Measurements from ENCODE around the gene GRID1.

Gene GRID1

DNA sequence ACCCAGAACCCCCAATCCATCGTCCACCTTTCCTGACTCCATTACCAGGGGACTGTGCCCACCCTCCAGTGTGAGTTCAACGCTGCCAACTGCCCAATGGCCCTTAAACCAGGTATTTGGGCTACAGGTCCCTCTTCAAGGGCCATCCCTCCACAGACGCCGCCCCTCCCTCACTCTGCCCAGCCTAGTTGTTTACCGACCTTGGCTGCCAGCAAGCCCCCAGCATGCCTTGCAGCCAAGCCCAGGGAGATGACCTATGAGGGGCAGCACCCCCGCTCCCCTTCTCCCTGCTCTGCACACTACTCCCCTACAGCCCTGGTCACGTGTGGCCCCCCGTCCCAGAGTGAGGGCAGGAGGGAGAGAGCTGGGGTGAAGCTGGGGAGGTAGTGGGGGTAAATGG is 147.3 kb downstream of the GRID1 start:
- in situ Hi-C loops (cut with MboI; ENCODE audit: low sequenced_read_pairs), result no loop called here

DNA sequence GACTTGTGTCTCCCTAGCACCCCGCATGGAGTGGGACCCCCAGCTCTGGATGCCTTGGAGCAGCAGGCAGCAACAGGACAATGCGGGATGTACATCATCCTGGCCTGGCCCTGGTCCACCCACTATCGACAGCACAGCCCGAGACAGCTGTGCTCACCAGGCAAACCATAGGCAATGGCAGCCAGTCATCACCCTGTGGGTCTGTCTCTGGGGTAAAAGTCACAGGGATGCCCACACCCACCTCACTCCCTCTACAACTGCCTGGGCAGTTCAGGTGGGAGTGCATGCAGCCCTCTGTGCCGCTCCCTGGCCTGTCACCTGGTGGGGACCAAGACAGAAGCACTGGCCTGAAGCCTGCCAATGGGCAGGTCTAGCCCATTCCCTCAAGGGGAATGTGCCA is 147.8 kb downstream of the GRID1 start:
- in situ Hi-C loops (cut with MboI; ENCODE audit: low sequenced_read_pairs), result no loop called here

DNA sequence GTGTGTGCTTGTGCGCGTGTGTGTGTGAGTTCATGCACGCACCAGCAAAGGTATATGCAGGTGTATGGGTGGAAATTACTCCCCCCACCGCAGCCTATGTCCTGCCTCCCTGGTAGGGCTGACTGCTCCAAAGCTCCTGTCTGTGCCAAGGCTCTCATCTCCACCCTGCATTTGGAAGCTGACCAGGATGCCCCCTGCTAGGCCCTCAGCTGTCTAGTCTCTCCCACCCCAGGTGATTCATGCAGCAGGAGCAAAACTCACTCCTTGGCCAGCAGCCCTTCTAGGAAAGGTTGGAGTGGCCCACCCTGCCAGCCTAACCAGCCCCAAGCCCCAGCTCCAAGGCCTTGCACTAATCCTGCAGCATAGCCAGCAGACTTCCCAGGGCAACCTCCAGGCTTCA is 148.4 kb downstream of the GRID1 start:
- in situ Hi-C loops (cut with MboI; ENCODE audit: low sequenced_read_pairs), result no loop called here

DNA sequence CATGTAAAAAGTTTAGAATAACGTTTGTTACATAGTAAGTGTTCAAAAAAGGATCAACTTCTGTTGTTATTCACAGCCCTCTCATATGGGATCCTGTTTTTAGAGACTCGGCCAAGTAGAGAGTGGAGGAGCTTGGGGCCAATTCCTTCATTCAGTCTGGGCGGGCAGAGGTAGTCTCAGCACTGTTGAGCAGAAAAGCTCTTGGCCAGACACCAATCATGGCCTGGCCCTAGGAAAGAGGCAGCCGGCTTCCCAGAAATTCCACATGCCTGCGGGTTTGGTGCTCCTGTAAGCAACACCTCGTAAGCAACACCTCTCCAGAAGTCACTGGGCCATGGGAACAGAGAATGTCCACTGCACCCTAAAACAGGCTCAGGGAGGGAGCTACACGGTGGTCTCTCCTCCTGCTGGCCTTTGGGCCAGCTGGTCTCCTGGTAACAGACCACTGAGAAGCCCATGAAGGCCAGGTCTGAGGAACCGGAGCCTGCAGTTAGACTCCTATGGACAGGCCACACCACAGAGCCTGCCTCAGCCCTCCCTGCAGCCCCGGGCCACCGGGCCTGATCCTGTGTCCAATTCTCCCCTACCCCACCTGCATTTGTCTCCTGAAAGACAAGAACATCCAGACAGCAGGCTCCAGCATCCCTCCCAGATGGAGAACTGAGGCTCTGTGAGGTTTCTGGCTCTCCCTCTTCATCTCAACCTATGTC is 149.1 kb downstream of the GRID1 start:
- in situ Hi-C loops (cut with MboI; ENCODE audit: low sequenced_read_pairs), result no loop called here

DNA sequence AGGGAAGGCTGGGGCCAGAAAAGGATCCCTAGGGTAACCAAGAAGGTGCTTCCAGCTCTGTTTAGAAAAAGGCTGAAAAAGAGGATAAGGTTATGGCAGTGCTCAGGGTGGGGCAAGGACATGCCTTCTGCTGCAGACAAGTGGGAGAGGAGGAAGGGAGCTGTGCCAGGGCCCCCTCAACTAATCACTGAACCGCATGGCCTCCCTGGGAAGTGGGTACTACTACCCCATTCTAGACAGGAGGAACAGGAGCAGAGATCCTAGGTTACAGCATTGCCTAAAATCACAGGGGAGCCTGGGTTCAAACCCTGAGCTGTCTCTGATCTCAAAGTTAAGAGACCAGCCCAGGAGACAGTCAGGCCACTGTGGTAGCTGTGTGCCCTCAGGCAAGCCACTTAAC is 149.7 kb downstream of the GRID1 start:
- in situ Hi-C loops (cut with MboI; ENCODE audit: low sequenced_read_pairs), result no loop called here

DNA sequence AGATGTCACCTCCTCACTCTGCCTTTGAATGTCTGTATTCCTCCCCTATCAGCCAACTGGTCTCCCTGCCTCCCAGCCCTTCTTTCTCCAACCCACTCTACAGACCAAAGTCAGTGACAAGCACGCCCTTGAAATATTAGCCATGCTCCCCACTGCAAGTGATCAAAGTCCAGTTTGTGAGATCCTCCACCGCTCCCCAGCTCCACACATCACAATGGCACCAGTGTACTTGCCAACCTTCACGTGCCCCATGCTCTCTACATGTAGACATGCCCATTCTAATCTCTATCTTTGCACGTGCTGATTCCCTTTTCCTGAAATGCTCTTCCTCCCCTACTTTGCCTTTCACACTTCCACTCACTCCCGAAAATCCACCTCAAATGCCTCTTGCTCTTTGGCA is 150.9 kb downstream of the GRID1 start:
- in situ Hi-C loops (cut with MboI; ENCODE audit: low sequenced_read_pairs), result no loop called here

DNA sequence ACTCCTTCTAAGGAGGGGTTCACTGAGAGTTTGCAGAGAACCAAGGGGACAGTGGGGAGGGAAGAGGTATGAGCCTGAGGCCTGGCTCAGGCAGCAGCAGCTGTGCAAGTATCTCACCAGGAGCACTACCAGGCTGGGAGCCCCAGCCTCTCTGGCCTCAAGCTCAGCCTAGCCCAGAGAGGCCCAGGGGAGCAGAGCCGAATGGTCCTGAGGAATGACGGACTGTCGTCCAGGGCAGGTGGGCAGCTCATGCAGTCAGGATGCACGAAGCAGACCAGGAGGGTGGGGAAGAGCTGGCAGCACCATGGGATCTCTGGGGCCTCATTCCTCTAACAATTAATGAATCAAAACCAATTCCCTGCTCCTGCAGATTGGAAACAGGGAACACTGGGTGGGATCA is 151.5 kb downstream of the GRID1 start:
- in situ Hi-C loops (cut with MboI; ENCODE audit: low sequenced_read_pairs), result no loop called here

DNA sequence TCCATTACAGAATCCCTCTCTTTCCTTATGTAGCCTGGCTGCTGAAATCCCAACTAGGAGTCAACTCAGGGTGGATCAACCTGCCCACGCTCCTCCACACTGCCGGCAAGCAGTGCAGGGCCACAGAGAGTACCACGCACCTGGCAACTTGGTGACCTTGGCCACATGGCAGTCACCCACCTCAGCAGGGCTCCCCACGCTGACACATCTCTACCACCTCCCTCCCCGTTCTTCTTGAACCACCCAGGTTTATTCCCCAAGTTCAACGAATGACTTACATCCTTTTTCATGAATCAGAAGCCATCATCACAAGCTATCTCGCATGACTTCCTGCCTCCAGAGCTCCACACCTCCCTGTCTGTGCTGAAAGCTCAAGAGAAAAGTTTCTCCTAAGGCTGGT is 153.4 kb downstream of the GRID1 start:
- in situ Hi-C loops (cut with MboI; ENCODE audit: low sequenced_read_pairs), result no loop called here

DNA sequence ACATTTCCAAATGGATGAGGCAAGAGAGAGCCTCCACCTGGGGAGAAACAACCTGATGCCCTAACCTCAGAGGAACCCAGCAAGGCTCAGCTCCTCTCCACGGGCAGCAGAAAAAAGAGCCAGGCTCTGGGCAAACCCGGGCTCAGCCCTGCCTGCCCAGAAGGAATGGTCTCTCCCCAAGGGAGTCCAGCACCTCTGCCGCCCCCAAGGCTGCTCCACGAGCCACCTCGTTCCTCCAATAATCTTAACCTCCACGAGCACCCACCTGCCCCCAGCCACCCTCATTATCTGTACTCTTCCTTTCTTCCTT is 154.2 kb downstream of the GRID1 start:
- in situ Hi-C loops (cut with MboI; ENCODE audit: low sequenced_read_pairs), result no loop called here

DNA sequence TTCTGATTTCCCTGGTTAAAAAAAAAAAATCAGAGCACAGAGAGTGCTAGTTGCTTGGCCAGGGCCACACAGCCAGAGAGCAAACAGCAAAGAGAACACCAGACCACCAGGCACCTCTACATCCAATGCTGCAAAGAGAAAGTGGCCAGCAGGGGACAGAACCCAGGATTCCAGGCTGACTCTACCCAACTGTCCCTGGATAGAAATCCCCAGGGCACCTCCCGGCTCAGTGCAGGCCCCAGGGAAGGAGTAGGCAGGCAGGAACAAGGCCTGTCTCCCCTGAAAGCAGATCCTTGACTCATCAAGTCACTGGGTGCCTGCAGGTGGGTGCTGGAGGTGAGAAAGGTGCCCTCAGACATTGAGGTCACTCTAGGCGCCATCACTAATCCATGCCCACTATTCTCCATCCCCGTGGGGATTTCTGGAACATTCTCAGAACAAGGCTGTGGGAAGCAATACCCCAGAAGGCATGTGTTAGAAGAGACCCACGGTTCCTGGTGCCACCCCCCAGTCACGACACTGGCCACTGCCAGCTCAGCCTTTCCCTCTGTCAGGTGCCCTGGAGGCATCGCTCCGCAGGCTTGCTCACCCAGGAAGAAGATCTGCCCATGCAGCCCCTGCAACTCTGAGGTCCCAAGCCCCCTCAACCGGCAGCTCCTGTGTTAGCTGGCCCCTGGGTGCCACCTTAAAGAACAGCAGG is 154.8 kb downstream of the GRID1 start:
- in situ Hi-C loops (cut with MboI; ENCODE audit: low sequenced_read_pairs), result no loop called here

DNA sequence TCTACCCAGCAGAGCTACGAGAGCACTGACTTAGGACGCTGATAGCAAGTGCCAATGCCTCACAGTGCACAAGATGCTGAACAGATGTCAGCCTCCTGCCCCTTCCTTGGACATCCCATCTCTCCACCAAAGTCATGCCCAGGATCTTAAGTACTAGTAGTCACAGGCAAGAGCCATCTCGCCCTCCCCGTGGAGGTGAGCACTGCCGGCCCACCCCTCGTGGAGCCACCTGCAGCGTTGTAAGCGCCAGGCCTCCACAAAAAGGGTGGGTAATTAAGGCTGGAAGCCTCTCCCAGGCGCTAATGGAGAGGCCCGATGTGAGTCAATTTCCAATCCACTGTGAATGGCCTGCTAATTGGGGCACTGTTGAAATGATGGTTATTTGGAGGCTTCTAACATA is 156.2 kb downstream of the GRID1 start:
- in situ Hi-C loops (cut with MboI; ENCODE audit: low sequenced_read_pairs), result no loop called here

DNA sequence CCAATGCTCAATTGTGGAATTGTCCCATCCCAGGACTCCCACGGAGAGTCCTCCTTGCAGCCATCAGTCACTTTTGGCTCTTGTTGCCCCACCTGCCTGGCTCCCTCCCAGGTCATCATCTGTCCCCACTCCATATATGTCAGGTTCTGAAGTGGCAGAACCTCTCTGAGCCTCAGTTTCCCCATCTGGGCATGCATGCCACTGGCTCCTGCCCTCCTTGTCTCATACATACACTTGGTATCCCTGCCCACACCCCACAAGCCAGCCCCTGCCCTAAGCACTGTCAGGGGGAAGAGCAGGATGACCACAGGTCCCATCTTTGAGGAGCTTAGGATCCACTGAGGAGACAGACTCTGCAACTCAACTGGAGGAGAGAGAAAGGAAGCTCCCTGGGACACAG is 156.9 kb downstream of the GRID1 start:
- in situ Hi-C loops (cut with MboI; ENCODE audit: low sequenced_read_pairs), result no loop called here

DNA sequence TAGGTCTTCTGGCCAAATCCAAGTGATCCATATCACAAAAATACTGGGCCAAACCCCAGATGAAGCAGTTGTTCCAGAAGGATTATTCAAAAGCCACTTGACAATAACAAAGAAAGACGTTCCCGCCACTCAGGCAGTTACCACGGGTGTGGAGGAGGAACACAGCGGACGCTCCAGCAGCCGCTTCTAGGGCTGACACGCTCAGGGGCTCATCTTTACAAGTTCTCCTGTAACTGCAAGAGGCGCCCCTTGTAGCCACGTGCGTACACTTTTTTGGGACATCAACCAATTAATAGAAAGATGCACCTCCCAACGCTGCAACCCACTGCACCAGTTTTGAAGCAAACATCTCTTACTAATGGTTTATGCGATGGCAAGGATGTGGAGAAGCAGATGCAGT is 159.4 kb downstream of the GRID1 start:
- in situ Hi-C loops (cut with MboI; ENCODE audit: low sequenced_read_pairs), result no loop called here

DNA sequence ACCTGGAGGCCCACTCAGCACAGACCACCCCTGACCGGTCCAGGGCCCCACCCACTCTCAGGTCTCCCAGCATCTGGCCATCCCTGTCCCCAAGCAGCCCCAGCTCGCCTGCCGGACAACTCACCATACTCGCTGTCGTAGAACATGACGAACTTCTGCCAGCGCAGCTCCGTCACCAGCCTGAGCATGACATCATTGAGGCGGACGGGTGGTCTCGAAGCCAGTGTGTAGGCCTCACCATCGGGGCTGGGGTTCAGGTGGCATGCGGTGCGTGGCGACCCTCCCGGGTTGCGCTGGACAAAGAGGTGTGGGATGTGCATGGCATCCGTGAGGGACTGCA is 160.4 kb downstream of the GRID1 start:
- in situ Hi-C loops (cut with MboI; ENCODE audit: low sequenced_read_pairs), result no loop called here

DNA sequence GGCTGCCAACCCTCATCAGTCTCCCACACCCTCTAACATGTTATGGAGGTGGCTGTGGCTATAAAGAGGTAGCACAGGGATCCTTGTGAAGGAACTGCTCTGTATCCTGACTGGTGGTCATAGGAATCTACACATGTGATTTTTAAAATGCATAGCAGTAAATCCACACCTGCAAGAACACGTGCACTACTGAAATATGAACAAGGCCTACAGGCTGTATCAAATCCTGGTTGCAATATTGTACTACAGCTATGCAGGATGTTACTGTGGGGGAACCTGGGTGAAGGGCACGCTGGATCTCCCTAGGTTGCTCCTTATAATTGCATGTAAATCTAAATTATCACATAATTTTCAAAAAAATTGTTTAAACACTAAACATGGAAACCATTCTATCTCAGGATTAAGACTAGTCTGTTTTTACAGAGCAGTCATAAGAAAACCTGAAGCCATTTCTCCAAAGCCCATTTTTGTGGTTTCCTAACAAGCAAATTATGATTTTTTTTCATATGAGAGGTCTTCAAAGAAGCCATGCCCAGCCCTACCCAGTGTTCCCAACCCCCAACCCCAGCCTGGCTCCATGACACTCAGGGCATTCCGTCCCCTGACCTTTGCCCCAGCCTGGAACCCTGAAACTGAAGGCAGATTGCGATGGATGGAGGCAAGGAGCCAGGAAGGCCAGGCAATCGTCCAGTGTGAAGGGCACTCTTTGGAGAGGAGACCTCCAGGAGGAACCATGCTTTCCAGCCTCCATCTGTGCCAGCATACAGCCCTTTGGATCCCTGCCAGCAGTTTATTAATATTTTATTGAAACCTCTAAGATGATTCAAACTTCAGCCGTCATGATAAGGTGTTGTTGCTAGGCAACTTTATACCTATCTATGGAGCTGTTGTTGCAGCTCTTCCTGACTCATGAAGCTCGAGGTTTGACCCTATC is 161.0 kb downstream of the GRID1 start:
- in situ Hi-C loops (cut with MboI; ENCODE audit: low sequenced_read_pairs), result no loop called here

DNA sequence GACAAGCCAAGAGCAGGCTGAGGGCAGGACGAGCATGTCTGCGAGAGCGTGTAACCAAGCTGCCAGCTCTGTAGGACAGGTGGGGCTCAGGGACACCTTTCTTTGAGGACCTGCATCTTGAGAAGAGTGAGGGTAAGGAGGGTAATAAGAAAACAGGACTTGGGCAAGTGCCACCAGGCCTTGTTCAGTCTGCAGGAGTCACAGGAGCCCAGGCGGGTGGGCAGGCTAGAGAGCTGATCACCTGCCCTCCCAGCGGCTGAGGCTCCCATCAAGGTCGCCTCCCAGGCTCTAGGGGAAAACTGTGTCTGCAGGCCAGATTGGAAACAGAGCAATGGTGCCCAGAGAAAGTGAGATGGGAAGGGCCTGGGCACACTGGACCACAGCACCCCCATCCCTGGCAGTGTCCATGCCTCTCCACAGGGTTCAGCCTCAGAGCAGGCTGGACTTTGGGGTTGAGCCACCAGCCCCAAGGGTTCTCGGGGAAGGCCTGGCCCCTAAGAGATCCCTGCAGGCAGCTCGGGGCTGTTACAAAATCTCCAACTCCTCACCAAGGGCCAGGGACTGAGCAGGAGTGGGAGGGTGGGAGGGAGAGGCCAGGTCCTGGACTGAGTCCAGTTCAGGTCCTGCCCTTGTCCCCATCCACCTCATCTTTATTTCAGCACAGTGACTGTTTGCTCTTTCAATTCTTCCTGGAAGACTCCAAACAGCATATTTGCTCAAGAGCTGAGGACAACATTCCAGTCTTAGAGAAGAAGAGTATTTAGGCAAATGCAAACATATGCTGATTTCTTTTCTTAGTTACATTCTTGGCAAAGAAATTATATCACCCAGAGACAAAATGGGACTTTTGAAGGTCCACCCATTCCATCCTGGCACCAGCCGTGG is 161.9 kb downstream of the GRID1 start:
- in situ Hi-C loops (cut with MboI; ENCODE audit: low sequenced_read_pairs), result no loop called here

DNA sequence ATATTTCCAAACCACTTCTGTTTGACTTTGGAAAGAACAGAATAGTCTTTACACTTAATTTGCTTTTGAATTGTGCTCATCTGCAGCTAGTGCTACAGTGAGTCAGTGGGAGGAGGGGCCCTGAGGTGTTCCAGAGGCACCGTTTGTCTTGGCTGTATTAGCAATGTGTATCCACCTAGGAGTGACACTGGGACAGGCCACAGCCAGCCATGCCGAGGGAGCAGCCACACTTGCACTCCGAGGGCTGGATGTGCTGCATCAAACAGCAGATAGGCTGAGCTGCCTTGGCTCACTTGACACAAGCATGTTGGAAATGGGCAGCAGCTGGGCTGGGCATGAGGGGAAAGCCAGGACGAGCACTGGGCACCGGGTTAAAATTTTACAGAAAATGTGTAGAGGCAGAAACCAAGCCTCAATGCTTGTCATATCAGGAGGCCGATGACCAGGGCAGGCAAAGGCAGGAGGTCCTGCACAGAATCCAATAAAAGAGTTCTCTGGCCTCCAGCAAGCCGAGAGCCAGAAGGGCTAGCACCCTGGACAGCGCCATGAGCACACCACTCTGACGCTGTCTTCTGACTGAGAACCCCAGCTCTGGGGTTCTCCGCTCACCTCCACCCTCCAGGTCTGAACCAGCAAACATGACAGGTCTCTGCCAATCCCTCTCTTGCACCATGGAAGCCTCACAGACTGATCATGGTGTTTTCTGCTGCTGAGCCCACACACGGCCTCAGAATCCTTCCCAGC is 163.3 kb downstream of the GRID1 start:
- in situ Hi-C loops (cut with MboI; ENCODE audit: low sequenced_read_pairs), result no loop called here

DNA sequence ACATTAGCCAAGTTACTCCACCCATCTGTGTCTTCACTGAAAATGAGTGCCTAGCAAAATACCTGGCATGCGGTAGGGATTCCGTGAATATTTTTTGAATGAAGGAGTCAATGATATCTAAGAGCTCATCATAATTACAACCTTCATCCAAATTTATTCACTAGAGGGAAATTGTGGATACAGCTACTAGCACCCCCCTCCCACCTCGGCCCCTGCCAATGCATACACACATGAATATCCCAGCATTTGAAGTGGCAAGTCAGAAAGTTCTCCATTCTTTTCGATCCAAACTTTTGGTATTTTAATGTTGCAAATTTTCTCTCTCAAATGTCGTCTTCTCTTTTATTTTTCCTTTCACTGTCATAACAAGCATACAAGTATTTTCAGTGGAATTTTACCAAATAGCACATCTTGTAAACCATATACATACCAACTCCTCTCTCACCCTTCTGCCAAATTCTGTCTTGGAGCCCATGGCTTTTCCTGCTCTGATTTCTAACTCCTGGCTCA is 164.3 kb downstream of the GRID1 start:
- in situ Hi-C loops (cut with MboI; ENCODE audit: low sequenced_read_pairs), result no loop called here

DNA sequence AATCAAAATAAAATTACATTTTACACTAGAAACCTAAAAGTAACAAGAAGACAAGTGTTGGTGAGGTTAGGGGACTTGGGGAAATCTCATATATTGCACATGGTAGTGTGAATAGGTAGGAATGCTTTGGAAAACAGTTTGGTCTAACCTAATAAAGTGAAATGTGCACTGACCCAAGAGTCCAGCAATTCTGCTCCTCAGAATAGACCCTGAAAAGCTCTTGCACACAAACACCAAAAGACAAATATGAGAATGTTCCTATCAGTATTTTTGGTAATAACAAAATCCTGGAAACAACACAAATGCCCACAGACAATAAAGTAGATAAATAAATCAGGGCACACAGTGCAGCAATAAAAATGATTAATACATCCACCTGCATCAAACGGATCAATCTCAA is 165.7 kb downstream of the GRID1 start:
- in situ Hi-C loops (cut with MboI; ENCODE audit: low sequenced_read_pairs), result no loop called here

DNA sequence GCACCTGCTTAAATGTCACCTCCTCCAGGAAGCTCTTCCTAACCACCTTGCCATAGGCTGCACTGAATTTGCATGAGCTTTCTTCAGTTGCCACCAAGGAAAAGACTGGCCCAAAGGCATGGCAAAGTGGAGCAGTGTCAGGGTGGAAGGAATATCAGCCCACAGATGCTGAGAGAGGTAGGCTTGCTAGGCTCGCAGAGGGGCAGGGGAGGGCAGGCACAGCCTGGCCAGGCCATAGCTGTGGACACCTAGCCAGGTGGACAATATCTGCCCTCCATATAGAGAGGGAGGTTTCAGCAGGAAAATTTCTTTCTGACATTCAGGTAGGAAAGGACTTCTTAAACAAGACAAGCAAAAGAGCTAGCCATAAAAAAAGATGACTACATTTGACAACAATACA is 166.3 kb downstream of the GRID1 start:
- in situ Hi-C loops (cut with MboI; ENCODE audit: low sequenced_read_pairs), result no loop called here

Measured in hTERT RPE-1 (cell line).